ENCODE results near the gene GAD2. TPM values are rescaled to one million over a fixed set of nuclear protein-coding genes. Genes with fewer than 3 reads are reported as not detected.

The GAD2 gene
- total RNA-seq, 2 experiments from 2014 or later, result not detected

GRCh38 chr10:26278295-26278694, 61.7 kb downstream of the GAD2 start:
- Histone ChIP-seq H3K4me1 (ENCODE audit: insufficient read depth, low read length, poor library complexity, severe bottlenecking) (no peaks in the 10 kb centered on the region), H3K36me3 (ENCODE audit: insufficient read depth, low read length) (no peaks in the 10 kb centered on the region), H3K27ac (ENCODE audit: low read depth, low read length, poor library complexity, severe bottlenecking) (no peak overlapping the region), H3K4me3 (ENCODE audit: low read depth, low read length, poor library complexity, severe bottlenecking) (no peak overlapping the region), H2AFZ (ENCODE audit: low read length) (no peak overlapping the region), H3K79me2 (ENCODE audit: insufficient read depth, low read depth, low read length) (no peaks in the 10 kb centered on the region), H4K20me1 (ENCODE audit: insufficient read depth, low read length) (no peaks in the 10 kb centered on the region), H3K9me3 (ENCODE audit: low read length) (no peaks in the 10 kb centered on the region), H3K9me2 (ENCODE audit: insufficient read depth, low read length) (no peaks in the 10 kb centered on the region), H3K4me2 (ENCODE audit: low read length) (no peak overlapping the region)
- DNase-seq (ENCODE audit: low spot score), result no peak
- ChIA-PET POLR2A (interaction anchor here (0.6 to 0.9 kb wide), 3 partner anchors 28 to 525 kb away, joined by 3 to 6 read pairs (median 3); no protein-coding TSS in a partner anchor), CTCF (ENCODE audit: unreplicated experiment) (no interaction called here)
- TF ChIP-seq CTCF (conservative IDR thresholded peaks at IDR 0.05; ENCODE audit: low read length), result no peak
- TF ChIP-seq EZH2phosphoT487 (IDR thresholded peaks at IDR 0.05; ENCODE audit: borderline replicate concordance, low read depth, low read length), result no peak
- intact Hi-C loops (cut with micrococcal nuclease; ENCODE audit: unreplicated experiment), result no loop called here
- no TSS peak for BruUV-seq (replicated peaks)

DNA sequence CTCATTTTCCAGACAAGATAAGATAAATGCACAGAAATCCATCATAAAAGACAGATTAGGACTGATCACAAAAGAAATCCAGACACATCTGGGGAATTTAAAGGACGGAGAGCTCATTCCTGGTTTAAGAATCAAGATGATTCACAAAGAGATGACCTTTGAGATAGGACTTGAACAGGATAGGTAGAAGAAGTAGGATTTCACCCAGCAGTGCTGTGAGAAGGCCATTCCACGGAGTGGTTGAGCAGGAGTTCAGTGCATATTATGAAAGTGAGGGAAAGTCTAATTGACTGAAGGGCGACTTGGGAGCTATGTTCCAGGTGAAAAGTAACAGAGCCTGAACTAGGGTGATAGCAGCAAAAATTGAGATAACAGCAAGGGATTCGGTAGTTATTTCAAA, 73.7 kb downstream of the GAD2 start:
- Histone ChIP-seq H3K4me1 (ENCODE audit: insufficient read depth, low read length, poor library complexity, severe bottlenecking) (no peaks in the 10 kb centered on the region), H3K9me3 (ENCODE audit: low read length) (no peaks in the 10 kb centered on the region), H3K9me2 (ENCODE audit: insufficient read depth, low read length) (no peaks in the 10 kb centered on the region), H2AFZ (ENCODE audit: low read length) (no peak overlapping the region), H3K4me2 (ENCODE audit: low read length) (no peak overlapping the region), H3K27ac (ENCODE audit: low read depth, low read length, poor library complexity, severe bottlenecking) (no peak overlapping the region), H4K20me1 (ENCODE audit: insufficient read depth, low read length) (no peaks in the 10 kb centered on the region), H3K4me3 (ENCODE audit: low read depth, low read length, poor library complexity, severe bottlenecking) (no peak overlapping the region), H3K36me3 (ENCODE audit: insufficient read depth, low read length) (no peaks in the 10 kb centered on the region), H3K79me2 (ENCODE audit: insufficient read depth, low read depth, low read length) (no peaks in the 10 kb centered on the region)
- intact Hi-C loops (cut with micrococcal nuclease; ENCODE audit: unreplicated experiment), result no loop called here
- DNase-seq (ENCODE audit: low spot score), result no peak
- CTCF ChIA-PET (ENCODE audit: unreplicated experiment), result no interaction called here
- POLR2A ChIA-PET, result interaction anchor here (0.6 to 1.2 kb wide), 4 partner anchors 10 to 70 kb away, joined by 3 to 5 read pairs (median 3); no protein-coding TSS in a partner anchor
- no peak for TF ChIP-seq EZH2phosphoT487 (IDR thresholded peaks at IDR 0.05; ENCODE audit: borderline replicate concordance, low read depth, low read length)
- no peak for TF ChIP-seq CTCF (conservative IDR thresholded peaks at IDR 0.05; ENCODE audit: low read length)
- no TSS peak for BruUV-seq (replicated peaks)

GRCh38 chr10:26291721-26292480, 75.3 kb downstream of the GAD2 start:
- intact Hi-C loops (cut with micrococcal nuclease; ENCODE audit: unreplicated experiment), result no loop called here
- Histone ChIP-seq H3K4me1 (ENCODE audit: insufficient read depth, low read length, poor library complexity, severe bottlenecking) (no peaks in the 10 kb centered on the region), H3K27ac (ENCODE audit: low read depth, low read length, poor library complexity, severe bottlenecking) (no peak overlapping the region), H3K4me3 (ENCODE audit: low read depth, low read length, poor library complexity, severe bottlenecking) (no peak overlapping the region), H3K9me2 (ENCODE audit: insufficient read depth, low read length) (no peaks in the 10 kb centered on the region), H2AFZ (ENCODE audit: low read length) (no peak overlapping the region), H4K20me1 (ENCODE audit: insufficient read depth, low read length) (no peaks in the 10 kb centered on the region), H3K36me3 (ENCODE audit: insufficient read depth, low read length) (no peaks in the 10 kb centered on the region), H3K9me3 (ENCODE audit: low read length) (no peaks in the 10 kb centered on the region), H3K4me2 (ENCODE audit: low read length) (no peak overlapping the region), H3K79me2 (ENCODE audit: insufficient read depth, low read depth, low read length) (no peaks in the 10 kb centered on the region)
- no TSS peak for BruUV-seq (replicated peaks)
- ChIA-PET CTCF (ENCODE audit: unreplicated experiment) (no interaction called here), POLR2A (interaction anchor here (0.6 to 1.6 kb wide), 2 partner anchors 22 to 437 kb away, joined by 3 to 4 read pairs; no protein-coding TSS in a partner anchor)
- no peak for TF ChIP-seq CTCF (conservative IDR thresholded peaks at IDR 0.05; ENCODE audit: low read length)
- no peak for TF ChIP-seq EZH2phosphoT487 (IDR thresholded peaks at IDR 0.05; ENCODE audit: borderline replicate concordance, low read depth, low read length)
- DNase-seq (ENCODE audit: low spot score), result no peak

All from OCI-LY7 (cell line).